ENCODE results near the gene IFITM10. TPM values are rescaled to one million over a fixed set of nuclear protein-coding genes. Genes with fewer than 3 reads are reported as not detected.

Gene IFITM10
- polyA plus RNA-seq, 1 of the 3 experiments (the other 2 are of a cell fraction), result 0.21 TPM

GRCh38 chr11:1717745-1718144, 32.6 kb downstream of the IFITM10 start:
- 76% methylated on average over 8 of the region's 8 CpGs for WGBS (ENCODE audit: low lambda C conversion rate)
- no peaks in the 10 kb centered on the region for H3F3A ChIP-seq (replicated peaks; ENCODE audit: insufficient read depth)
- no peak overlapping the region for H3K9ac ChIP-seq
- no peaks in the 10 kb centered on the region; the same call in 1 of the 2 replicates for H3K27me3 ChIP-seq (ENCODE audit: insufficient read depth)
- H3K4me1 ChIP-seq (ENCODE audit: control insufficient read depth in 1 of 2, insufficient read depth in 2 of 2, low read depth in 1 of 2, low read length in 1 of 2), result peaks cover 0 to 8% of the 10 kb centered on the region in 2 experiments; a peak in 1 of 4 replicates
- no peaks in the 10 kb centered on the region for H3K9me3 ChIP-seq
- TF ChIP-seq RCOR1 (IDR thresholded peaks at IDR 0.05; ENCODE audit: low read length) (no peak), USF1 (IDR thresholded peaks at IDR 0.05; ENCODE audit: borderline replicate concordance, low read depth) (no peak), TAF1 (IDR thresholded peaks at IDR 0.05; ENCODE audit: borderline replicate concordance, low read depth, low read length) (no peak), NRF1 (IDR thresholded peaks at IDR 0.05; ENCODE audit: low read depth, low read length) (no peak)
- no peak overlapping the region for H3K4me3 ChIP-seq (ENCODE audit: low read depth in 2 of 2, low read length in 1 of 2)
- ChIA-PET POLR2A (interaction anchor here (1.6 kb wide), 1 partner anchor 11 kb away, joined by 3 read pairs; no protein-coding TSS in a partner anchor), CTCF (interaction anchor here (1.0 to 4.8 kb wide), 6 partner anchors 24 to 433 kb away, joined by 3 to 20 read pairs (median 4); no protein-coding TSS in a partner anchor)
- no peaks in the 10 kb centered on the region for H3K36me3 ChIP-seq (replicated peaks in 1 of 2; ENCODE audit: control insufficient read depth in 1 of 2, insufficient read depth in 2 of 2, low read length in 1 of 2)
- DNase-seq, result no peak
- H3K79me2 ChIP-seq (ENCODE audit: insufficient read depth), result no peaks in the 10 kb centered on the region
- no peak overlapping the region for H3K27ac ChIP-seq (ENCODE audit: low read depth in 2 of 2, low read length in 1 of 2)
- no peaks in the 10 kb centered on the region for H4K20me1 ChIP-seq (ENCODE audit: insufficient read depth)
- no peaks in the 10 kb centered on the region for H3K9me2 ChIP-seq
- H2AFZ ChIP-seq (ENCODE audit: low read depth), result no peak overlapping the region
- no peak overlapping the region for H3K4me2 ChIP-seq

- Histone ChIP-seq H3K27ac (ENCODE audit: low read depth in 2 of 2, low read length in 1 of 2) (no peak overlapping the region), H3K27me3 (ENCODE audit: insufficient read depth) (no peaks in the 10 kb centered on the region; the same call in 1 of the 2 replicates), H3K36me3 (replicated peaks in 1 of 2; ENCODE audit: control insufficient read depth in 1 of 2, insufficient read depth in 2 of 2, low read length in 1 of 2) (no peaks in the 10 kb centered on the region), H3K9me3 (no peaks in the 10 kb centered on the region; the same call in 1 of the 2 replicates), H2AFZ (ENCODE audit: low read depth) (no peak overlapping the region), H3F3A (replicated peaks; ENCODE audit: insufficient read depth) (no peaks in the 10 kb centered on the region), H3K9me2 (no peaks in the 10 kb centered on the region), H4K20me1 (ENCODE audit: insufficient read depth) (no peaks in the 10 kb centered on the region), H3K4me1 (ENCODE audit: control insufficient read depth in 1 of 2, insufficient read depth in 2 of 2, low read depth in 1 of 2, low read length in 1 of 2) (peaks cover 0 to 8% of the 10 kb centered on the region in 2 experiments; a peak in 1 of 4 replicates), H3K4me3 (ENCODE audit: low read depth in 2 of 2, low read length in 1 of 2) (no peak overlapping the region), H3K4me2 (no peak overlapping the region), H3K9ac (no peak overlapping the region), H3K79me2 (ENCODE audit: insufficient read depth) (no peaks in the 10 kb centered on the region)
- DNase-seq, result no peak
- ChIA-PET CTCF (interaction anchor here (1.3 to 3.9 kb wide), 2 partner anchors 21 to 118 kb away, joined by 4 to 19 read pairs; no protein-coding TSS in a partner anchor), POLR2A (no interaction called here)
- 64% methylated on average over 22 of the region's 24 CpGs for WGBS (ENCODE audit: low lambda C conversion rate)
- TF ChIP-seq GATA2 (CRISPR knock-in tag; IDR thresholded peaks at IDR 0.05), result 0 out of 2 replicates have a peak, but pooled peaks have one; percentile 11
- TF ChIP-seq TEAD4 (IDR thresholded peaks at IDR 0.05; ENCODE audit: borderline replicate concordance, insufficient read depth), result no peak
Observed at GRCh38 chr11:1714908-1715885, 35.2 kb downstream of the IFITM10 start.

GRCh38 chr11:1708716-1709115, 41.7 kb downstream of the IFITM10 start:
- H3K4me1 ChIP-seq (ENCODE audit: control insufficient read depth in 1 of 2, insufficient read depth in 2 of 2, low read depth in 1 of 2, low read length in 1 of 2), result no peaks in the 10 kb centered on the region; a peak in 1 of 4 replicates
- no peaks in the 10 kb centered on the region for H3F3A ChIP-seq (replicated peaks; ENCODE audit: insufficient read depth)
- H3K27me3 ChIP-seq (ENCODE audit: insufficient read depth), result no peaks in the 10 kb centered on the region; the same call in 1 of the 2 replicates
- no peak overlapping the region for H3K9ac ChIP-seq
- H3K27ac ChIP-seq (ENCODE audit: low read depth in 2 of 2, low read length in 1 of 2), result no peak overlapping the region
- POLR2A ChIA-PET, result no interaction called here
- 68% methylated on average over 10 of the region's 10 CpGs for WGBS (ENCODE audit: low lambda C conversion rate)
- H3K4me2 ChIP-seq, result no peak overlapping the region
- DNase-seq, result no peak
- no peaks in the 10 kb centered on the region for H3K36me3 ChIP-seq (replicated peaks in 1 of 2; ENCODE audit: control insufficient read depth in 1 of 2, insufficient read depth in 2 of 2, low read length in 1 of 2)
- no peaks in the 10 kb centered on the region for H4K20me1 ChIP-seq (ENCODE audit: insufficient read depth)
- no peaks in the 10 kb centered on the region for H3K9me2 ChIP-seq
- H2AFZ ChIP-seq (ENCODE audit: low read depth), result no peak overlapping the region
- no peaks in the 10 kb centered on the region for H3K79me2 ChIP-seq (ENCODE audit: insufficient read depth)
- H3K4me3 ChIP-seq (ENCODE audit: low read depth in 2 of 2, low read length in 1 of 2), result no peak overlapping the region
- no peaks in the 10 kb centered on the region; the same call in 1 of the 2 replicates for H3K9me3 ChIP-seq
- CTCF ChIA-PET, result interaction anchor here (4.0 to 5.6 kb wide), 2 partner anchors 15 to 123 kb away, joined by 36 to 46 read pairs; no protein-coding TSS in a partner anchor
- TF ChIP-seq CTCF (IDR thresholded peaks at IDR 0.05) (no peak), RAD21 (IDR thresholded peaks at IDR 0.05; ENCODE audit: low read length) (no peak), ELF1 (IDR thresholded peaks at IDR 0.05) (no peak), GATA2 (CRISPR knock-in tag; IDR thresholded peaks at IDR 0.05) (no peak), RFX5 (IDR thresholded peaks at IDR 0.05; ENCODE audit: low read length) (no peak), MEF2A (IDR thresholded peaks at IDR 0.05; ENCODE audit: borderline replicate concordance, low read depth) (no peak), NFIC (IDR thresholded peaks at IDR 0.05; ENCODE audit: borderline replicate concordance) (no peak), USF1 (IDR thresholded peaks at IDR 0.05; ENCODE audit: borderline replicate concordance, low read depth) (no peak), EP300 (IDR thresholded peaks at IDR 0.05; ENCODE audit: borderline replicate concordance in 1 of 2, low read depth in 1 of 2, low read length in 1 of 2) (no peak), FOSL2 (IDR thresholded peaks at IDR 0.05; ENCODE audit: borderline replicate concordance, low read depth) (no peak), SMC3 (IDR thresholded peaks at IDR 0.05; ENCODE audit: low read depth, low read length) (no peak), POLR2AphosphoS5 (IDR thresholded peaks at IDR 0.05; ENCODE audit: low read depth, low read length) (no peak), TCF12 (IDR thresholded peaks at IDR 0.05) (no peak), RXRA (IDR thresholded peaks at IDR 0.05; ENCODE audit: borderline replicate concordance, low read depth) (no peak)

All from SK-N-SH (cell line).